Stimulated activated CD8-positive, alpha-beta memory T cell treated with anti-CD3 and anti-CD28 coated beads, Interleukin-15, amount 100 ng/mL, for 24 hours (primary cell): Measurements from ENCODE around the gene TFEB.
"Not testable (repeated sequence)": the region's sequence is repeated elsewhere in the genome, so short reads cannot be mapped to it uniquely, and the experiment has no call there.

Experiments used
- DNase-seq: peaks from one replicate; pipeline ENCODE4 v3.0.0-alpha.2; 2020; ENCODE audit warnings: low read depth

The TFEB gene

DNA sequence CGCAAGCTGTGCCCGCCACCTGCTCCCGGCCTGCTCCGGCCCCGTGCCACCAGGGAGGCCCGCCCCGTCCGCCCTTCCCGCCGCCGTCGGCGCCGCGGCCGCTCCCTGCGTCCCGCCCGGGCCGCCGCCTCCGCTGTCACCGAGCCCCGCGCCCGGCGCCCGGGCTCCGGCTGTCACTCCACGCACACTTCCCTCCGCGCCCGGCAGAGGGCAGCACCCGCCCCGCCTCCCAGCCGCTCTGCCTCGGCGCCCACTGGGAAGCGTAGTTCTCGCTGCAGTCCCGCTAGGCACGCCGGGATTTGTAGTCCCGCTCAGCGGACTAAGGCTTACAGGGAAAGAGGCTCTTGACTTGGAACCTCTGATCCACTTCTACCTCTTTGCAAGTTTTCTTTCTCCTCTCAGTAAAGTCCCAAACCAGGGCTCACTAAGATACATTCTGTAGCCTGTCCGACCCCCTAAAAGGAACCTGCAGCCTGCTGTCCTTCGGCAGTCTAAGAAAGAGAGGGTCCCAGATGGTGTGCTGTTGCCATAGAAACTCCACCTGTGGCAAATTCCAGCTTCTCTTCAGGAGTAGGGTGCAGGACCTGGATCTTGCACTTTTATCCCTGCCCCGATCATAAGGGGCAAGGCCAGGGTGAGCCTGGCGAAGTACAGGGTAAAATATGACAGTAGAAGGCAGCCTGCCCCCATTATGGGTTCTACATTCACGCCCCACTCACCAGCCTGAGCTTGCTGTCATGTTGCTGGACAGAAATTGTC, at the start of gene TFEB:
TSS of gene TFEB (minus strand) at position 182 of the 759 bp plus-strand sequence. CDS start 44,395 bp downstream, outside the sequence.
- DNase-seq: peak; percentile 94

- no peak for DNase-seq
These were observed 49.3 kb upstream of the TFEB start for GRCh38 chr6:41784581-41785171.

DNA sequence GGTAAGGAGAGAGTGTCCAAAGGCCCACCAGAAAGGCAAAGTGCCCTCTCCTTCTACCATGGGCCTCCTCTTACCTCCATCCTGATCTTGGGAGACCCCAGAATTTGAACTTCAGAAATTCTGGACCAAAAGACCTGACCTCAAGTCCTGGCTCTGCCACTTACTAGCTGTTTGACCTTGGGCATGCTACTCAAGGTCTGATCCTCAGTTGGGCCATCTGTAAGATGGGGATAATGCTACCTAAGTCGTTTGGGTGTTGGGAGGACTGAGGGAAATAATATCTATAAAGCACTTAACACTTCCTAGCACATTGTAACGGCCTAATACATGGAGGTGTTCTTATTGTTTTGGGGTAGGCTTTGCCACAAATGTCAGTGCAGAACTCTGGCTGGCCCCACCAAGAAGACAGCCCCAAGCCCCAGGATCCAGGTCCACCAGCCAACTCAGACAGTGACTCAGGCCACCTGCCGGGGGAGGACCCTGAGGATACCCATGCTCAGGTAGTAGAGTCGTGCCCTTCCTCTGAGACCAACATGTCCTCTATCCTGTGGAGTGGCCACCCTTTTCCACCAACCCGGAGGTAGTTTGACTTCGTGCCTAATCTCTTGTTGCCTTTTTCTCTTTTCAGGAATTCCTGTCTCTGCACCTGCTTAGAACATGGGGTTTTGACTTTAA, 47.8 kb upstream of the TFEB start:
- no peak for DNase-seq

GRCh38 chr6:41781366-41781730, 45.9 kb upstream of the TFEB start:
- no peak for DNase-seq

DNA sequence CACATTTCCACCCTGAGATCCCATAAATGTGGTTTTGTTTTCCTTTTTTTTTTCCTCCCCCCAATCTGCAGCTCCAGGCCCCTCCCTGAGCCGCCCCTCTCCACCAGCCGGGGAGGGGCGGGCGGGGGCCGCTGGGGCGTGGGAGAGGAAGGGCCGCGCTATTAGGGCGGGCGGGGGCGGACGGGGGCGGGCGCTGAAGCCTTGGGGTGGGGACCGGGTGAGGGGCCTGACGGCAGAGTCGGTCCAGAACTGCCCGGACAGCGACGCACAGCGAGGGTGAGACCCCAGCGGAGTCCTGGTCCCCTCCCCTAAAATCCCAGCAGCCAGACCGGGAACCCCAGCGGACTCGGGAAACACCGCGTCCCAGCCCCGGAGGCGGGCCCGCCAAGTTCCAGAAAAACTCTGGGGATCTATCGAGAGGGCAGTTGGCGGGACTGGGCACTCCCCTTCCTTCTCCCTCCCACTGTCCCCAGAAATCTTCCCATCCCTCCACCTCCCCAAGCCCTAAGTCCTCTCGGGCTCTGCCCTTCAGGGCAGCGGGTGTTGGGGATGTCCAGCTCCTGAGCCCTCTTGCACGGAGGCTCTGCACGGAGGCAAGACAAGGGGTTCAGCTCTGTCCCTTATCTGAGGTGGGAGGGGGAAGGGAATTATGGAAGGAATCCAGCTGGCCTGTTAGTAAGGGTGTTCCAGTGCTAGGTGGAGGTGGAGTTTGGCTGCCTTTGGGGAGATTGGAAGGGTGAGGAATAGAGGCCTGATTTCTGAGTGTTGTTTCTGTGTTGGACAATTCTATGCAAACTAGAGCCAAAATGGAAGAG, 45.4 kb upstream of the TFEB start, which contains the start of gene PRICKLE4:
TSS of gene PRICKLE4 (plus strand) at position 232 of the 815 bp plus-strand sequence. CDS start 2,692 bp downstream, outside the sequence.
- DNase-seq: no peak

- DNase-seq: peak; percentile 99
These were observed 44.6 kb upstream of the TFEB start, which contains the start of gene FRS3 for GRCh38 chr6:41779788-41780550. Gene FRS3, minus strand, starts transcription at chr6:41779900. Its CDS starts 2,913 bp downstream, at chr6:41776987.

GRCh38 chr6:41779336-41779735, 43.9 kb upstream of the TFEB start:
- no peak for DNase-seq

- DNase-seq: no peak
These were observed 43.5 kb upstream of the TFEB start for GRCh38 chr6:41778895-41779294.

- DNase-seq: no peak
These were observed 42.3 kb upstream of the TFEB start for GRCh38 chr6:41777551-41778285.

DNA sequence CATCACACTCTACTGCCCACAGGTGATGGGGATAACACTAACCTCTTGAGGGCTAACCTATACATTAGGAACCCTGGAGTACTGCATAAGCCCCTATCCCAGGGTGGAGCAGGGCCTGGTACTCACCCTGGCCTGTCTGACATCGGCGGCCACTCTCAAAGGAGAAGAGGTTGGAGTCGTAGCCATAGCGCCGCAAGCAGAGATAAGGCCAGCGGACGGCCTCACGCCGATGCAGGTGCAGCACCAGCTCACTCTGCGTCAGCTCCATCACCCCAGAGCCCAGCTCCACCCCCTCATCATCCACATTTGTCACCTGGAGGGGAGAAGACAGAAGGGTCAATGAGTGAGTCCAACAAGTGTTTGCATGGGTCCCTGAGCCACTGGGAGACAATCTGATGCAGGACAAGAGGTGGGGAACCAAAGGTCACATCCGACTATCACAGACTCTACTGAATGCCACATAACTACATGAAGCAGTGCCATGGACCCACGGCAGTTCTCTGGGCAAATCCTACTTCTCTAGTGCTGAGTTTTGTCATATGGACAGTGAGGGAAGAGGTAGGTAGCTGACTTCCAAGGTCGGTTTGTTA, 40.0 kb upstream of the TFEB start:
- no peak for DNase-seq

DNA sequence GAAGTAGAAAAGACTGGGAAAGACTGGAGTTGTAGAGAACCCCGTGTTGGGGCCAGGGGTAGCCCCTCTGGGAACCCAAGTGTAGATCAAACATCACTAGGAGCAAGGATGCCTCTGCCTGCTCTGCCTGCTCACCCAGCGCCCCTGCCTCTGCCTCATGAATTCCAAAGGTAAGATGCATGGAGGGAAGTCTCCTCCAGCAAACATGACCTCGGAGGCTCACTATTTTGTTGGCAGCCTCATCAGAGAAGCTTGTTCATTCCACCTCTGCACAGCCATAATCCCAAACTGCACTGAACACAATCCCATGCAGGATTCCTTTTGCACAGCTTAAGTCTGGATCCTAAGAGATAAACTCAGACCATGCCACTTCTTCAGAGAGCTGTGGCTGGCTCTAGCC, 39.4 kb upstream of the TFEB start:
- DNase-seq: no peak

DNA sequence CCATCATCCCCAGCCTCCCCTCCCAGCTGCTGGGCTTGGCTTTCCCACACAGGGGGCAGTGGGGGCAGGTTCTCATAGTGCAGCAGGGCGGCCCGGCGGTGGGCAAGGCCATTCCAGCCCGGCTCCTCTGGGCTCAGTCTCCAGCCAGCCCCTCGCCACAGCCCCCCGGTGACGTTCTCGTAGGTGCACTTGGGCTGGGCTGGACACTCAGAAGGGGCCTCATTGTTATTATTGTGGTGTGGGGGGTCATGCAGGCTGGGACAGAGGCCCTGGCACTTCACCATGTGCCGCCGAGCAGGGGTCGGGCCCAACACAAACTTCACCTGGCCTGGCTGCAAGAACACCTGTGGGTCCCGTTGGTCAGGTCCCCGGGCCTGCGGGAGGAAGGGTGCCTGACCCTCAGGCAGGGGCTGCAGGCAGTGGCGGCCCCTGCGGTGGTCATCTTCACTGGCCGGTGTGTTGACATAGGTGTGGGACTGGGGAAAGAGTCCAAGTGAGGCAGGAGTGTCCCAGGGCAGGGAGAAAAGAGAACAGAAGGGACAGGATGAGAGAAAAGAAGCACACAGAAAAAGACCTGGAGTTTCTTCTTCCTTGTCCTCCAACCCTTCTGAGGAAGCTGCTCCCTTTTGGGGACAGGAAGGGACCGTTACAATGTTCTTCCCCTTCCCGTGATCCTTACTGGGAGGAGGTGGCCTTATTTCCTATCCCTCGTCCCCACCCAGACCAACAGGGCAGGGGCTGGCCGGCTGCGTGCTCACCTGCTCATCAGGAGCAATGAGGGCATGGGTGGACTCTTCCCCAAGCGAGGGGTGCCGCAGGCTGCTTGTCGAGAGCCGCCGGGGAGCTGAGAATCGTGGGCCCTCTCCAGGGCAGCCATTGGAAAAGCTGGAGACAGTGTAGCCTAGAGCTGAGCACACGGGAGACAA, 35.9 kb upstream of the TFEB start:
- no peak for DNase-seq

DNA sequence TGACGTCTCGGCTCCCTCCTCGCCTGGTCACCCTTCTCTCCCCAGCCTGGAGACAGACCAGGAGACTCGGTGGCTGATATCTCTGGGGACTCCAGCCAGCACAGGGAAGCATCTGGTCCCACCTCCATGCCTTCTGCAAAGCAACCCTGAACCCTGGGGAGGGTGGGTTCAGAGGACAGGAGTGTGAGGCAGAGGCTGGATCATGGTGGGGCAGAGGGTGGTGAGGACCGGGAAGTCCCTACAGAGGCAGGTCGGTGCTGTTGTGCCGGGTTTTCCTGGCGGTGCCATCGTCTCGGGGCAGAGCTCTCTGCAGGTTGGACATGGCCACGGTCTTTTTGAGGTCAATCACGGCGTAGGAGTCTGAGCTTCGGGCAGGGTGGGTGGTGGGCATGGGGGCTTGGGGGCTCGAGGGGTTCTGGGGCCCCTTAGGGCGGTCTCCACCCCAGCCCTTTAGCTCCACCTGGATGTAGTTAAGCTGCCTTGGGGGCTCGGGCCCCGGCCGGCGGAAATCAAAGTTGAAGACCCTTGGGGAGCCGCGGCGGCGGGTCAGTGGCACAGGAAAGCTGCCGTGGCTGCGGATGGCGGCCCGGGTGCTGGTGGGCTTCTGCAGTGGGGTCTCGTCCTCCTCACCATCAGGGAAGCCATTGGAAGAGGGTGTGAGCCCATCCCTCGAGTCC, 35.1 kb upstream of the TFEB start:
- DNase-seq: no peak

GRCh38 chr6:41769376-41769775, 34.0 kb upstream of the TFEB start:
- no peak for DNase-seq

- DNase-seq: no peak
These were observed 33.3 kb upstream of the TFEB start for GRCh38 chr6:41768545-41769308.

- no peak for DNase-seq
These were observed 31.9 kb upstream of the TFEB start for GRCh38 chr6:41767112-41767833.

GRCh38 chr6:41766043-41766664, 30.7 kb upstream of the TFEB start:
- not testable (repeated sequence) for DNase-seq
